Immature natural killer cell (primary cell): ENCODE results near the gene HSH2D. TPM values are rescaled to one million over a fixed set of nuclear protein-coding genes. Genes with fewer than 3 reads are reported as not detected.

Experiments
- DNase-seq, 3 donors: peaks; one replicate each; pipeline ENCODE4 v3.0.0; 2022; ENCODE audit warnings: mixed read lengths in 1 of 3
- H3K27ac Mint-ChIP-seq, 6 donors: one replicate each; pipeline ENCODE4 v1.8.0; 2020; ENCODE audit warnings: mixed read lengths in 6 of 6, mild to moderate bottlenecking in 5 of 6, inconsistent platforms in 4 of 6, moderate library complexity in 3 of 6
- H3K27me3 Mint-ChIP-seq, 3 donors: one replicate each; pipeline ENCODE4 v1.8.0; 2020 to 2021; ENCODE audit warnings: low read depth in 3 of 3, mild to moderate bottlenecking in 3 of 3, mixed read lengths in 3 of 3, moderate library complexity in 3 of 3, inconsistent platforms in 1 of 3
- H3K36me3 Mint-ChIP-seq, 3 donors: one replicate each; pipeline ENCODE4 v1.8.0; 2020; ENCODE audit warnings: mixed read lengths in 3 of 3, inconsistent platforms in 2 of 3, mild to moderate bottlenecking in 2 of 3
- H3K4me1 Mint-ChIP-seq, 2 donors: one replicate each; pipeline ENCODE4 v1.8.0; 2020; ENCODE audit warnings: inconsistent platforms in 2 of 2, mild to moderate bottlenecking in 2 of 2, mixed read lengths in 2 of 2, moderate library complexity in 1 of 2
- H3K4me3 Mint-ChIP-seq, 5 donors: one replicate each; pipeline ENCODE4 v1.8.0; 2020; ENCODE audit warnings: mild to moderate bottlenecking in 5 of 5, mixed read lengths in 5 of 5, inconsistent platforms in 3 of 5, moderate library complexity in 3 of 5
- H3K9me3 Mint-ChIP-seq, 6 donors: one replicate each; pipeline ENCODE4 v1.8.0; 2020; ENCODE audit warnings: mild to moderate bottlenecking in 6 of 6, mixed read lengths in 6 of 6, inconsistent platforms in 4 of 6, moderate library complexity in 3 of 6
- polyA plus RNA-seq, 3 donors: library from polyadenylated mRNA; unstranded; fragments of 300-500 nt; fragmentation: Illumina TruSeq; gene quantifications; one replicate each; pipeline ENCODE4 v1.2.3, GENCODE V29; 2021

Gene HSH2D
- polyA plus RNA-seq, 3 donors from 2014 or later = 70.4 to 127 (median 97.4) TPM

DNA sequence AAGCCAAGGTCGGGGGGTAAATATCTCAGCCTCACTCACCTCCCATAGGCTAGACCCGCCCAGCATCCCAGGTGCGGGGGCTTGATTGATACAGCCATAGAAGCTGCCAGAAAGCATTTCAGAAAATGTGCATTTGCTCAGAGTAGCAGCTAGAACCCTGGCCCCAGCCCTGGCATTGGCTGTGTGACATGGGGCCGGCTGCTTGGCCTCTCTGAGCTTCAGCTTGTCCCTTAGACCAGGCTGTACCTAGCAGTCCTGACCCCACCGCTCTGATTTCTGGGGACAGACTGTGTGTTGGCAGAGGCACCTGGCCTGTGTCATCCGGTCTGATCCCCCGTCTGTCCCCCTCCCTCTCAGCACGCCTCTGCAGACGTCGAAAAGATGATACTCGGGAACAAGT lies 16.4 kb upstream of the HSH2D start:
- H3K27me3 Mint-ChIP-seq = peaks cover 3 to 5% (median 3%) of the 10 kb centered on the region in 3 donors

DNA sequence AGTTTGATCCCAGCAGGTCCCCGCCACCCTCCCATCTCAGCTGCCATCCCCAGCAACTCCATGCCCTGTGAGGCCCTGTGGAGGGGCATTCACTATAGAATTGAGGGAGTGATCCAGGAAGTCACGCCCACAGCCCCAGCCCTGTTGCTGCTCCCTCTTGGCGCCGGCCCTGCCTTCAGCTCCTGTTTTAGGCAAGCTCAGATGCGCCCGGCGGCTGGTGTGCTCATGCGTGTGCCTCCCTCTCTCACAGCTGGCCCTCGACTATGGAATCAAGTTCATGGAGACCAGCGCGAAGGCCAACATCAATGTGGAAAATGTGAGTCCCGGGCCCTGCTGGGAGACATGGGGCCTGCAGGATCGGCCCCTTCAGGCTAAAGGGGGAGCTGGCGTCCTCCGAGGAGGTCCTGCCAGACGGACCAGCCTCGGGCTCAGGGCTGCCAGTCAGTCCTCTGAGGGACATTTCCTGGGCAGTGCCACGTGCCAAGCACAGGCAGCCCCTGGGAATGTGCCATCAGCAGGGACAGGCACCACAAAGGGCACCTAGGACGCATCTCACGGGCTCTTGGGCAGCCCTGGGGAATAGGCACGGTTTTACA lies 15.6 kb upstream of the HSH2D start:
- DNase-seq = no peak
- peaks cover 3 to 4% (median 3%) of the 10 kb centered on the region in 3 donors for H3K27me3 Mint-ChIP-seq
- no peak overlapping the region for H3K4me3 Mint-ChIP-seq
- peaks cover 13 to 25% of the 10 kb centered on the region in 2 donors for H3K4me1 Mint-ChIP-seq
- no peak overlapping the region for H3K27ac Mint-ChIP-seq
- no peaks in the 10 kb centered on the region for H3K9me3 Mint-ChIP-seq
- H3K36me3 Mint-ChIP-seq = peaks cover 14 to 40% (median 23%) of the 10 kb centered on the region in 3 donors

More for the DNA sequence above, 16.4 kb upstream of the HSH2D start:
- DNase-seq = no peak
- Mint-ChIP-seq H3K4me3 (no peak overlapping the region), H3K36me3 (peaks cover 8 to 36% (median 17%) of the 10 kb centered on the region in 3 donors), H3K9me3 (no peaks in the 10 kb centered on the region), H3K27ac (peak overlapping the region in 3 of 6 donors; percentile 20 to 34 (median 21)), H3K4me1 (peaks cover 13 to 17% of the 10 kb centered on the region in 2 donors)

GRCh38 chr19:16131648-16132047 lies 11.8 kb upstream of the HSH2D start:
- Mint-ChIP-seq H3K27ac (peak overlapping the region; percentile 29 to 87 (median 61)), H3K36me3 (peaks cover 33 to 52% (median 39%) of the 10 kb centered on the region in 3 donors), H3K4me1 (peaks cover 38 to 56% of the 10 kb centered on the region in 2 donors), H3K27me3 (peaks cover 3 to 6% (median 4%) of the 10 kb centered on the region in 3 donors), H3K9me3 (no peaks in the 10 kb centered on the region), H3K4me3 (no peak overlapping the region)
- no peak for DNase-seq

GRCh38 chr19:16133818-16134217 lies 9.7 kb upstream of the HSH2D start:
- Mint-ChIP-seq H3K4me1 (peaks cover 58 to 73% of the 10 kb centered on the region in 2 donors), H3K27me3 (peaks cover 4 to 8% (median 5%) of the 10 kb centered on the region in 3 donors), H3K9me3 (no peaks in the 10 kb centered on the region), H3K27ac (peak overlapping the region; percentile 81 to 93 (median 88)), H3K36me3 (peaks cover 33 to 48% (median 39%) of the 10 kb centered on the region in 3 donors), H3K4me3 (peak overlapping the region in 1 of 5 donors; percentile 21)
- DNase-seq = no peak

GRCh38 chr19:16134510-16134909 lies 9.0 kb upstream of the HSH2D start:
- H3K36me3 Mint-ChIP-seq = peaks cover 33 to 43% (median 39%) of the 10 kb centered on the region in 3 donors
- peak overlapping the region; percentile 81 to 93 (median 88) for H3K27ac Mint-ChIP-seq
- H3K9me3 Mint-ChIP-seq = no peaks in the 10 kb centered on the region

DNA sequence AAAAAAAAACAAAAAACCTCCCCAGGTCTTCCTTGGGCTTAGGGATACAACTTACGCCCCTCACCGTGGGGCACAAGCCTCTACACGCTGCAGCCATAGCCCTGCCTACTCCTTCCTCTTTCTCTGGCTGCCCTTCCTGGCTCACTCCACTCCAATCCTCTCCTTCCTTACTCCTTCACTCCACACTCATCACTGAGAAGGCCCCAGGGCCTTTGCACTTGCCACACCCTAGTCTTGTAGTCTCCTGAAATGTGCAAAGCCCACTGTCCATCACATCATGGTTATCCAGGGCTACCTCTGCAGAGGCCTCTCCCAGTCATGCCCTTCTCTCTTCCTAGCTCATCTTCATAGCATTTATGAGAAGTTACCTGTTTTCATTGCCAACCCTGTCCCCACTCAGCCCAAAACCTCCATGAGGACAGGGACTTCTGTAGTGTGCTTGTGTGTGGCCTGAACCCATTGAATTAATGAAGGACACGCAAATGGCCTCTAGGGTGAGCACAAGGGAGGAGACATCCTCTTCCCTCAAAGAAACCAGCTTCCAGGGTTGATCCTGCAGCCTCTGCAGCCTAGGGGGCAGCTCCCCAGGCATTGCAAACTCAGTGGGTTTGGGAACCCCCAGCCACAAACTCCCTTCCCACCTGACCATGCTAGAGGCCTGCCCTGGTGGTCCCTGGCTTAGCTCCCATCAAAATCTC lies 7.9 kb upstream of the HSH2D start:
- no peaks in the 10 kb centered on the region for H3K9me3 Mint-ChIP-seq
- peaks cover 71 to 91% of the 10 kb centered on the region in 2 donors for H3K4me1 Mint-ChIP-seq
- H3K36me3 Mint-ChIP-seq = peaks cover 33 to 36% (median 34%) of the 10 kb centered on the region in 3 donors
- peak overlapping the region; percentile 27 to 94 (median 86) for H3K27ac Mint-ChIP-seq
- DNase-seq = no peak
- H3K27me3 Mint-ChIP-seq = peaks cover 8 to 13% (median 12%) of the 10 kb centered on the region in 3 donors
- peak overlapping the region; percentile 10 to 64 (median 19) for H3K4me3 Mint-ChIP-seq

More at GRCh38 chr19:16134510-16134909, 9.0 kb upstream of the HSH2D start:
- DNase-seq = no peak
- Mint-ChIP-seq H3K4me1 (peaks cover 63 to 80% of the 10 kb centered on the region in 2 donors), H3K27me3 (peaks cover 4 to 9% (median 5%) of the 10 kb centered on the region in 3 donors), H3K4me3 (peak overlapping the region in 4 of 5 donors; percentile 11 to 55 (median 26))

DNA sequence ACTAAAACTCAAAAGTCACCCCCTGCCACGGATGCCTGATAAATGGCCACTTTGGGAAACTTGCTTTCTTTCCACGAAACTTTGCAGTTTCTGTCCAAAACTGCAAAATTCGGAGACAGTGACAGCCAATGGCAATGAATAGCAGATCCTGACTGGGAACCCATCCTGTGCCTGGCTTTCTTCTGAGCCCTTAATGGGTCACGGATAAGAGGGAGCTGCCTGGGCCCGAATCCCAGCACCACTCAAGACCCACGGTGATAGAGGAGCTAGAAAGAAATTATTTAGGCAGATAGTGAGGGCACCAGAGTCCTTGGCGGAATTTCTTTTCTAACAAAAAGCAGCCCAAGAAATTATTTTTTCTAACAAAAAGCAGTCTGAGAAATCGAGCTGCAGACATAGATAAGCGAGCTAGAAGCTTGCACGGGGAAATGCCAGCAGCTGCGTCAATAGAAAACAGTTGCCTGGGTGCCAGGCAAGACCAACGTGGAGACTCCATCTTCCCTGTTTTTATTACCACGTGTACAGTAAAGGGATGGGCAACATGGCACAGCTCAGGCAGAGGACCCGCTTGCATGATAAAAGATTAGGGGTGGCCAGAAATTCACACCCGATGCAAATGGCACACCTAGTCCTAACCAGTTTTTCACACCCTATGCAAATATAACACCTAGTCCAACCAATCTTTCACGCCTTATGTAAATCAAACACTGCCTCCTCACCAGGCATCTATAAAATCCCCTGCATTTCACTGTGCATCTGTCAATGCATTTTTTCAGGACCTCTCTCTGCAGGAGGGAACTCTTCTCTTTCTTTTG lies 7.1 kb upstream of the HSH2D start:
- Mint-ChIP-seq H3K4me3 (peak overlapping the region; percentile 15 to 54 (median 49)), H3K9me3 (no peaks in the 10 kb centered on the region), H3K27me3 (peaks cover 8 to 19% (median 14%) of the 10 kb centered on the region in 3 donors), H3K27ac (peak overlapping the region; percentile 27 to 93 (median 85)), H3K4me1 (peaks cover 79 to 94% of the 10 kb centered on the region in 2 donors), H3K36me3 (peaks cover 28 to 31% (median 29%) of the 10 kb centered on the region in 3 donors)
- DNase-seq = peak; percentile 54 to 66 (median 64)

- peak; percentile 83 to 88 (median 84) for DNase-seq
- H3K36me3 Mint-ChIP-seq = peaks cover 0 to 11% (median 9%) of the 10 kb centered on the region in 3 donors
- H3K4me1 Mint-ChIP-seq = peaks cover 86 to 88% of the 10 kb centered on the region in 2 donors
- H3K9me3 Mint-ChIP-seq = no peaks in the 10 kb centered on the region
- H3K27me3 Mint-ChIP-seq = peaks cover 21 to 25% (median 24%) of the 10 kb centered on the region in 3 donors
- peak overlapping the region; percentile 92 to 97 (median 94) for H3K27ac Mint-ChIP-seq
- peak overlapping the region; percentile 80 to 90 (median 84) for H3K4me3 Mint-ChIP-seq
Observed at GRCh38 chr19:16139752-16140151, 3.7 kb upstream of the HSH2D start.

GRCh38 chr19:16141043-16141442 lies 2.4 kb upstream of the HSH2D start:
- H3K9me3 Mint-ChIP-seq = no peaks in the 10 kb centered on the region
- H3K36me3 Mint-ChIP-seq = peaks cover 4 to 13% (median 12%) of the 10 kb centered on the region in 3 donors
- H3K4me1 Mint-ChIP-seq = peaks cover 86 to 87% of the 10 kb centered on the region in 2 donors
- H3K27me3 Mint-ChIP-seq = peaks cover 28 to 33% (median 29%) of the 10 kb centered on the region in 3 donors
- peak; percentile 56 to 60 (median 56) for DNase-seq
- H3K4me3 Mint-ChIP-seq = peak overlapping the region; percentile 74 to 84 (median 80)
- peak overlapping the region; percentile 92 to 97 (median 94) for H3K27ac Mint-ChIP-seq

GRCh38 chr19:16142032-16142580 lies 1.4 kb upstream of the HSH2D start:
- Mint-ChIP-seq H3K4me3 (peak overlapping the region; percentile 97 to 98 (median 97)), H3K27ac (peak overlapping the region; percentile 97 to 100 (median 99)), H3K27me3 (peaks cover 29 to 31% (median 31%) of the 10 kb centered on the region in 3 donors), H3K4me1 (peaks cover 84% of the 10 kb centered on the region in 2 donors), H3K36me3 (peaks cover 4 to 18% (median 15%) of the 10 kb centered on the region in 3 donors), H3K9me3 (no peaks in the 10 kb centered on the region)
- peak; percentile 67 to 71 (median 70) for DNase-seq

- H3K4me1 Mint-ChIP-seq = peaks cover 74 to 79% of the 10 kb centered on the region in 2 donors
Observed at GRCh38 chr19:16144216-16144581, 714 bp downstream of the HSH2D start.

DNA sequence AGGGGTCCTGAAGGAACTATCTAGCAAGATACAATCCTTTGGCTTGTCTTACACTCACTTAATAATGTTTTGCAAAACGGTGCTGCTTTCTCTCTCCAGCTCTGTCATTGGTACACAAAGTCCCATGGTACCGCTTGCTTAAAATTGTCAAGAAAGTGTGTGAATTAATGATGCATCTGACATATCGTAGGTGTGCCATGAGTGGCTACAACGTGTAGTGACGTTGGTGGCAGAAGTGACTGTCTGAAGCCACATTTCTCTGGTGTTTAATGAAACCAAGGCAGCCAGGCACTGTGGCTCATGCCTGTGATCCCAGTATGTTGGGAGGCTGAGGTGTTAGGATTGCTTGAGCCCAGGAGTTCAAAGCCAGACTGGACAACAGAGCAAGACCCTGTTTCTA lies 2.6 kb downstream of the HSH2D start:
- Mint-ChIP-seq H3K4me1 (peaks cover 65 to 78% of the 10 kb centered on the region in 2 donors), H3K27me3 (peaks cover 18 to 28% (median 25%) of the 10 kb centered on the region in 3 donors), H3K27ac (peak overlapping the region; percentile 97 to 100 (median 99))

More at GRCh38 chr19:16144216-16144581, 714 bp downstream of the HSH2D start:
- no peak for DNase-seq
- Mint-ChIP-seq H3K27me3 (peaks cover 27 to 33% (median 31%) of the 10 kb centered on the region in 3 donors), H3K9me3 (no peaks in the 10 kb centered on the region), H3K36me3 (peaks cover 4 to 18% (median 15%) of the 10 kb centered on the region in 3 donors), H3K27ac (peak overlapping the region; percentile 97 to 100 (median 99)), H3K4me3 (peak overlapping the region; percentile 97 to 98 (median 97))

More for the DNA sequence above, 2.6 kb downstream of the HSH2D start:
- peak; percentile 60 to 67 (median 63) for DNase-seq
- peak overlapping the region; percentile 97 to 98 (median 97) for H3K4me3 Mint-ChIP-seq
- H3K9me3 Mint-ChIP-seq = no peaks in the 10 kb centered on the region
- H3K36me3 Mint-ChIP-seq = peaks cover 9 to 26% (median 20%) of the 10 kb centered on the region in 3 donors
